ENCODE data around the gene CACNA1C.

DNA sequence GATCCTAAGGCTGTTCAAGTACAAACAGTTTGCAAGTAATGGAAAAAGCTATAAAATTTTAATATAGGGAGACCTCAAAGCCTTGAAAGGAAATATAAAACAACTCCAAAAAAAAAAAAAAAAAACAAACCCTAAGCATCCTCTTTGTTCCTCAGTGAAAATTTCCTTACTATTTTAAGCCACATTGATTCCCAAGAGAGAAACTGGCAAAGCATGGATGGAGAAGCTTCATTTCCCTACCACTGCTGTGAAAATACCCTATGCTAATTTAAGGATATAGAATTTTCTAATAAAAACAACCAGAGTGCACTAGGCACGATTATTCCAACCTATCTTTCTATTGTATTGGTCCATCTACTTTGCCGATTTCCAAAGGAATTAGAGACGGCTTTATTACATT is 283.1 kb downstream of the CACNA1C start:
- TF ChIP-seq, protein P1, sequence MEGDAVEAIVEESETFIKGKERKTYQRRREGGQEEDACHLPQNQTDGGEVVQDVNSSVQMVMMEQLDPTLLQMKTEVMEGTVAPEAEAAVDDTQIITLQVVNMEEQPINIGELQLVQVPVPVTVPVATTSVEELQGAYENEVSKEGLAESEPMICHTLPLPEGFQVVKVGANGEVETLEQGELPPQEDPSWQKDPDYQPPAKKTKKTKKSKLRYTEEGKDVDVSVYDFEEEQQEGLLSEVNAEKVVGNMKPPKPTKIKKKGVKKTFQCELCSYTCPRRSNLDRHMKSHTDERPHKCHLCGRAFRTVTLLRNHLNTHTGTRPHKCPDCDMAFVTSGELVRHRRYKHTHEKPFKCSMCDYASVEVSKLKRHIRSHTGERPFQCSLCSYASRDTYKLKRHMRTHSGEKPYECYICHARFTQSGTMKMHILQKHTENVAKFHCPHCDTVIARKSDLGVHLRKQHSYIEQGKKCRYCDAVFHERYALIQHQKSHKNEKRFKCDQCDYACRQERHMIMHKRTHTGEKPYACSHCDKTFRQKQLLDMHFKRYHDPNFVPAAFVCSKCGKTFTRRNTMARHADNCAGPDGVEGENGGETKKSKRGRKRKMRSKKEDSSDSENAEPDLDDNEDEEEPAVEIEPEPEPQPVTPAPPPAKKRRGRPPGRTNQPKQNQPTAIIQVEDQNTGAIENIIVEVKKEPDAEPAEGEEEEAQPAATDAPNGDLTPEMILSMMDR (conservative IDR thresholded peaks at IDR 0.05 in 1 of 2, IDR thresholded peaks at IDR 0.05 in 1 of 2; ENCODE audit: extremely low read depth in 1 of 2, insufficient read depth in 1 of 2, low read depth in 1 of 2, low read length in 2 of 2) = no peak
- TF ChIP-seq EZH2 (IDR thresholded peaks at IDR 0.05; ENCODE audit: borderline replicate concordance, low read length) = no peak
